Upper lobe of left lung (tissue), 6 donors: ENCODE measurements around the gene PAX5. TPM values are rescaled to one million over a fixed set of nuclear protein-coding genes. Genes with fewer than 3 reads are reported as not detected.

Experiments used
- ATAC-seq, 2 donors: fragments of 200-7000 bp; cut with Tn5 transposase; one replicate each; pipeline ENCODE4 v1.9.1; 2022; ENCODE audit warnings: mild to moderate bottlenecking in 2 of 2, moderate library complexity in 2 of 2; ENCODE audit not compliant: low FRiP score in 2 of 2
- DNase-seq, 2 donors: peaks; one replicate each; pipeline ENCODE4 v3.0.0-alpha.2; 2019 to 2020
- H3K27ac ChIP-seq, 4 donors: fragments of 200-600 bp; sonication (generic); one replicate each; pipeline ENCODE4 v1.5.1; 2016 to 2019
- H3K27me3 ChIP-seq, 4 donors: fragments of 200-600 bp; sonication (generic); one replicate each; pipeline ENCODE4 v1.5.1; 2017 to 2019
- H3K36me3 ChIP-seq, 4 donors: fragments of 200-600 bp; sonication (generic); one replicate each; pipeline ENCODE4 v1.5.1; 2016 to 2019
- H3K4me1 ChIP-seq, 4 donors: fragments of 200-600 bp; sonication (generic); one replicate each; pipeline ENCODE4 v1.5.1; 2018 to 2019
- H3K4me3 ChIP-seq, 4 donors: fragments of 200-600 bp; sonication (generic); one replicate each; pipeline ENCODE4 v1.5.1; 2017 to 2019; ENCODE audit warnings: mild to moderate bottlenecking in 2 of 4, moderate library complexity in 1 of 4
- H3K9me3 ChIP-seq, 4 donors: fragments of 200-600 bp; sonication (generic); one replicate each; pipeline ENCODE4 v1.5.1; 2018 to 2019
- CTCF ChIP-seq, 6 experiments: fragments of 450-650 bp in 4 of 6; fragments of 200-600 bp in 2 of 6; sonication (generic) in 2 of 6; IDR thresholded peaks; one replicate each; pipeline ENCODE4 v1.5.1; 2016 to 2019; ENCODE audit warnings: antibody characterized with exemption in 6 of 6
- EP300 ChIP-seq, 4 donors: sonication (generic); formaldehyde crosslinking; IDR thresholded peaks; one replicate each; pipeline ENCODE4 v1.5.1; 2017; ENCODE audit warnings: antibody characterized with exemption in 4 of 4, control low read depth in 2 of 4
- POLR2A ChIP-seq, 4 donors: fragments of 450-650 bp; IDR thresholded peaks; one replicate each; pipeline ENCODE4 v1.5.1; 2016 to 2017; ENCODE audit warnings: antibody characterized with exemption in 4 of 4, mild to moderate bottlenecking in 2 of 4
- POLR2AphosphoS5 ChIP-seq, 2 donors: sonication (generic); formaldehyde crosslinking; IDR thresholded peaks; one replicate each; pipeline ENCODE4 v1.5.1; 2017; ENCODE audit warnings: antibody characterized with exemption in 2 of 2
- whole genome bisulfite sequencing, 2 donors: methylation state at CpG; one replicate each; pipeline ENCODE4 v1.1.5; 2017 to 2018; 5-methylcytosine and 5-hydroxymethylcytosine counted together
- total RNA-seq, 6 donors: library from RNA; depleted of rRNA in 4 of 6; stranded (reverse); fragments of >200 nt in 4 of 6; gene quantifications; one replicate each; pipeline versions ENCODE4 v1.1.0 to v1.2.1, GENCODE V29; 2016 to 2021
- donor health status: DM: no; HTN: no; CAD: no; lungs with moderate emphysema.
- donor health status: DM: no; HTN: yes; CAD: no; lungs with severe emphysema.

The PAX5 gene
- total RNA-seq, 6 donors from 2014 or later = under 0.01 to 0.64 (median 0.43) TPM; not detected in 1

- WGBS, 2 donors = 55 to 66% methylated on average over 4 of the region's 4 CpGs
- no peaks in the 10 kb centered on the region for H3K36me3 ChIP-seq
Observed at GRCh38 chr9:36937951-36938350, 96.1 kb downstream of the PAX5 start.

GRCh38 chr9:36937346-36937745, 96.7 kb downstream of the PAX5 start:
- Histone ChIP-seq H3K27ac (no peak overlapping the region), H3K4me1 (no peaks in the 10 kb centered on the region), H3K4me3 (no peak overlapping the region), H3K36me3 (no peaks in the 10 kb centered on the region), H3K9me3 (peaks cover 0 to 1% (median under 1%) of the 10 kb centered on the region in 4 donors), H3K27me3 (no peaks in the 10 kb centered on the region)
- ATAC-seq = no peak
- DNase-seq = peak in 1 of 2 donors; percentile 14
- WGBS, 2 donors = 59 to 61% methylated on average over 7 of the region's 7 CpGs
- TF ChIP-seq POLR2AphosphoS5 (IDR thresholded peaks at IDR 0.05) = no peak
- no peak for TF ChIP-seq EP300 (IDR thresholded peaks at IDR 0.05)
- no peak for TF ChIP-seq POLR2A (IDR thresholded peaks at IDR 0.05)
- no peak for TF ChIP-seq CTCF (IDR thresholded peaks at IDR 0.05)

More at GRCh38 chr9:36937951-36938350, 96.1 kb downstream of the PAX5 start:
- H3K4me1 ChIP-seq = no peaks in the 10 kb centered on the region
- H3K4me3 ChIP-seq = no peak overlapping the region
- H3K27ac ChIP-seq = no peak overlapping the region
- H3K27me3 ChIP-seq = no peaks in the 10 kb centered on the region
- ATAC-seq = no peak
- TF ChIP-seq EP300 (IDR thresholded peaks at IDR 0.05) (no peak), POLR2A (IDR thresholded peaks at IDR 0.05) (no peak), CTCF (IDR thresholded peaks at IDR 0.05) (no peak), POLR2AphosphoS5 (IDR thresholded peaks at IDR 0.05) (no peak)
- peak in 1 of 2 donors; percentile 6 for DNase-seq
- H3K9me3 ChIP-seq = no peaks in the 10 kb centered on the region

GRCh38 chr9:36936498-36936831, 97.6 kb downstream of the PAX5 start:
- H3K36me3 ChIP-seq = no peaks in the 10 kb centered on the region
- DNase-seq = no peak
- TF ChIP-seq CTCF (IDR thresholded peaks at IDR 0.05) (no peak), POLR2AphosphoS5 (IDR thresholded peaks at IDR 0.05) (no peak), EP300 (IDR thresholded peaks at IDR 0.05) (no peak), POLR2A (IDR thresholded peaks at IDR 0.05) (no peak)
- no peaks in the 10 kb centered on the region for H3K4me1 ChIP-seq
- no peak overlapping the region for H3K27ac ChIP-seq
- no peak for ATAC-seq
- no peak overlapping the region for H3K4me3 ChIP-seq
- no peaks in the 10 kb centered on the region for H3K27me3 ChIP-seq
- peaks cover 0 to 5% (median 2%) of the 10 kb centered on the region in 4 donors for H3K9me3 ChIP-seq

- TF ChIP-seq EP300 (IDR thresholded peaks at IDR 0.05) (no peak), CTCF (IDR thresholded peaks at IDR 0.05) (no peak)
- no peak for ATAC-seq
- 81 to 88% methylated on average over 7 to 9 of the region's 9 CpGs for WGBS, 2 donors
- Histone ChIP-seq H3K27me3 (no peaks in the 10 kb centered on the region), H3K4me1 (no peaks in the 10 kb centered on the region), H3K4me3 (no peak overlapping the region), H3K36me3 (no peaks in the 10 kb centered on the region), H3K27ac (no peak overlapping the region), H3K9me3 (peaks cover 0 to 5% (median 2%) of the 10 kb centered on the region in 4 donors)
- no peak for DNase-seq
Observed at GRCh38 chr9:36935768-36936497, 98.1 kb downstream of the PAX5 start.

GRCh38 chr9:36935332-36935731, 98.7 kb downstream of the PAX5 start:
- H3K4me1 ChIP-seq = no peaks in the 10 kb centered on the region
- TF ChIP-seq POLR2AphosphoS5 (IDR thresholded peaks at IDR 0.05) = no peak
- no peak for TF ChIP-seq CTCF (IDR thresholded peaks at IDR 0.05)
- no peak for TF ChIP-seq POLR2A (IDR thresholded peaks at IDR 0.05)
- TF ChIP-seq EP300 (IDR thresholded peaks at IDR 0.05) = no peak
- no peaks in the 10 kb centered on the region for H3K36me3 ChIP-seq
- H3K4me3 ChIP-seq = no peak overlapping the region
- no peak for ATAC-seq
- 84 to 93% methylated on average over 4 of the region's 4 CpGs for WGBS, 2 donors
- no peaks in the 10 kb centered on the region for H3K27me3 ChIP-seq
- no peak overlapping the region for H3K27ac ChIP-seq
- H3K9me3 ChIP-seq = peaks cover 0 to 5% (median 2%) of the 10 kb centered on the region in 4 donors
- DNase-seq = no peak
